ENCODE results near the gene RAB39A.
"Not testable (repeated sequence)": the region's sequence is repeated elsewhere in the genome, so short reads cannot be mapped to it uniquely, and the experiment has no call there.

The RAB39A gene

GRCh38 chr11:107928046-107928766, at the start of gene RAB39A:
TSS of gene RAB39A (plus strand) at chr11:107928448. CDS start at chr11:107928569, 121 bp downstream.
- TF ChIP-seq ZFX (IDR thresholded peaks at IDR 0.05; ENCODE audit: borderline replicate concordance) (no peak), CTCF (IDR thresholded peaks at IDR 0.05) (no peak)
- H3K27ac ChIP-seq = peak within 1 kb of the TSS; percentile 82

GRCh38 chr11:107881471-107881870, 46.8 kb upstream of the RAB39A start:
- not testable (repeated sequence) for H3K27ac ChIP-seq

GRCh38 chr11:107882095-107882820, 46.0 kb upstream of the RAB39A start:
- TF ChIP-seq CTCF (IDR thresholded peaks at IDR 0.05) (no peak), ZFX (IDR thresholded peaks at IDR 0.05; ENCODE audit: borderline replicate concordance) (no peak)
- H3K27ac ChIP-seq = no peak overlapping the region

- no peak overlapping the region for H3K27ac ChIP-seq
- TF ChIP-seq ZFX (IDR thresholded peaks at IDR 0.05; ENCODE audit: borderline replicate concordance) = no peak
- peak; percentile 39 for TF ChIP-seq CTCF (IDR thresholded peaks at IDR 0.05)
These were observed 30.0 kb upstream of the RAB39A start for GRCh38 chr11:107898270-107898669.

- no peak for TF ChIP-seq CTCF (IDR thresholded peaks at IDR 0.05)
- TF ChIP-seq ZFX (IDR thresholded peaks at IDR 0.05; ENCODE audit: borderline replicate concordance) = no peak
- H3K27ac ChIP-seq = no peak overlapping the region
These were observed 20.0 kb upstream of the RAB39A start for GRCh38 chr11:107908211-107908610.

GRCh38 chr11:107912415-107912814, 15.8 kb upstream of the RAB39A start:
- not testable (repeated sequence) for H3K27ac ChIP-seq

- H3K27ac ChIP-seq = no peak overlapping the region
- TF ChIP-seq CTCF (IDR thresholded peaks at IDR 0.05) (no peak), ZFX (IDR thresholded peaks at IDR 0.05; ENCODE audit: borderline replicate concordance) (no peak)
These were observed 13.0 kb upstream of the RAB39A start for GRCh38 chr11:107915229-107915628.

- no peak overlapping the region for H3K27ac ChIP-seq
- TF ChIP-seq ZFX (IDR thresholded peaks at IDR 0.05; ENCODE audit: borderline replicate concordance) = no peak
- peak; percentile 94 for TF ChIP-seq CTCF (IDR thresholded peaks at IDR 0.05)
These were observed 11.5 kb upstream of the RAB39A start for GRCh38 chr11:107916671-107917241.

Measured in 22Rv1 (cell line).